GM10248 (cell line): ENCODE measurements around the gene COMT.

ENCODE experiments used
- CTCF ChIA-PET: fragments of 300-600 bp; sonication (Branson Sonifier 250); formaldehyde crosslinking; extraction: SDS; loops from one replicate; lab custom pipeline; 2021; ENCODE audit warnings: antibody characterized with exemption; lab: Yijun Ruan, JAX
- POLR2A ChIA-PET: fragments of 350-650 bp; sonication (Branson Sonifier 250); formaldehyde crosslinking; extraction: SDS; loops from one replicate; lab custom pipeline; 2020; ENCODE audit warnings: antibody characterized with exemption; lab: Yijun Ruan, JAX
- DNase-seq: peaks from one replicate; pipeline ENCODE4 v3.0.0; 2012; ENCODE audit errors: extremely low spot score
- CTCF ChIP-seq: IDR thresholded peaks from 2 replicates; pipeline ENCODE4 v1.5.1; 2012; ENCODE audit warnings: mild to moderate bottlenecking, low read depth; ENCODE audit errors: extremely low read depth, missing control alignments, control extremely low read depth

COMT gene

GRCh38 chr22:19963863-19964642 is 22.5 kb downstream of the COMT start:
- CTCF ChIA-PET, result interaction anchor here (1.0 to 2.5 kb wide), 5 partner anchors 11 to 233 kb away, joined by 3 to 10 read pairs (median 3); no protein-coding TSS in a partner anchor
- POLR2A ChIA-PET, result no interaction called here
- TF ChIP-seq CTCF, result no peak
- no peak for DNase-seq

GRCh38 chr22:19964701-19965386 is 23.3 kb downstream of the COMT start:
- CTCF ChIA-PET, result interaction anchor here (1.0 to 1.9 kb wide), 3 partner anchors 11 to 234 kb away, joined by 3 to 5 read pairs (median 4); no protein-coding TSS in a partner anchor
- POLR2A ChIA-PET, result no interaction called here
- TF ChIP-seq CTCF, result no peak

GRCh38 chr22:19965771-19966709 is 24.5 kb downstream of the COMT start:
- ChIA-PET CTCF (interaction anchor here (1.3 to 1.9 kb wide), 3 partner anchors 8 to 236 kb away, joined by 3 to 5 read pairs (median 3); no protein-coding TSS in a partner anchor), POLR2A (no interaction called here)
- no peak for DNase-seq

More at GRCh38 chr22:19964701-19965386, 23.3 kb downstream of the COMT start:
- no peak for DNase-seq

GRCh38 chr22:19966908-19967750 is 25.6 kb downstream of the COMT start:
- ChIA-PET POLR2A (no interaction called here), CTCF (interaction anchor here (1.3 to 1.9 kb wide), 4 partner anchors 7 to 237 kb away, joined by 3 to 5 read pairs (median 3); no protein-coding TSS in a partner anchor)
- no peak for DNase-seq
- TF ChIP-seq CTCF, result no peak

More at GRCh38 chr22:19965771-19966709, 24.5 kb downstream of the COMT start:
- TF ChIP-seq CTCF, result no peak

GRCh38 chr22:19967850-19968449 is 26.4 kb downstream of the COMT start:
- ChIA-PET POLR2A (no interaction called here), CTCF (interaction anchor here (1.3 to 4.3 kb wide), 2 partner anchors 46 to 161 kb away, joined by 3 to 54 read pairs; no protein-coding TSS in a partner anchor)
- no peak for TF ChIP-seq CTCF
- no peak for DNase-seq
